ENCODE measurements around the gene KHDC1.
"Not testable (repeated sequence)": the region's sequence is repeated elsewhere in the genome, so short reads cannot be mapped to it uniquely, and the experiment has no call there.

KHDC1 gene

DNA sequence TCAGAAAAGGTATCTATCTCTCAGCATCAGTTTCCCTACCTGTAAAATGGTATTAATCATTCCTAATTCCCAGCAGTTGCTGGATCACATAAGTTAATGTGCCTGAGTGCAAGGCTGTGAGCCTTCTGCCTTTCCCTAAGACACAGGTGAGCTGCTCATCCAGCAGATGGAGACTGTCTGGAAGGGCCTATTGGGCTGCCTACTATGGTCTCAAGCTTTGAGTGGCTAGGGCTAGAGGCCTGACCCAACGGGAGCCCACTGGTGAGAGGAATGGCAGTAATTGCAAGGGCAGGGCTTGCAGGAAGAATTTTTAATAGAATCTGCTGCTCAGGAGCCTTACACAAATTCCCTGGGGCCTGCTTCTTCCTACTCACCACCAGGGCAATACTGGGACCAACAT lies 4.3 kb downstream of the KHDC1 start:
- TF ChIP-seq, protein P1, sequence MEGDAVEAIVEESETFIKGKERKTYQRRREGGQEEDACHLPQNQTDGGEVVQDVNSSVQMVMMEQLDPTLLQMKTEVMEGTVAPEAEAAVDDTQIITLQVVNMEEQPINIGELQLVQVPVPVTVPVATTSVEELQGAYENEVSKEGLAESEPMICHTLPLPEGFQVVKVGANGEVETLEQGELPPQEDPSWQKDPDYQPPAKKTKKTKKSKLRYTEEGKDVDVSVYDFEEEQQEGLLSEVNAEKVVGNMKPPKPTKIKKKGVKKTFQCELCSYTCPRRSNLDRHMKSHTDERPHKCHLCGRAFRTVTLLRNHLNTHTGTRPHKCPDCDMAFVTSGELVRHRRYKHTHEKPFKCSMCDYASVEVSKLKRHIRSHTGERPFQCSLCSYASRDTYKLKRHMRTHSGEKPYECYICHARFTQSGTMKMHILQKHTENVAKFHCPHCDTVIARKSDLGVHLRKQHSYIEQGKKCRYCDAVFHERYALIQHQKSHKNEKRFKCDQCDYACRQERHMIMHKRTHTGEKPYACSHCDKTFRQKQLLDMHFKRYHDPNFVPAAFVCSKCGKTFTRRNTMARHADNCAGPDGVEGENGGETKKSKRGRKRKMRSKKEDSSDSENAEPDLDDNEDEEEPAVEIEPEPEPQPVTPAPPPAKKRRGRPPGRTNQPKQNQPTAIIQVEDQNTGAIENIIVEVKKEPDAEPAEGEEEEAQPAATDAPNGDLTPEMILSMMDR (IDR thresholded peaks at IDR 0.05; ENCODE audit: low read depth, low read length, missing control alignments), result no peak
- Histone ChIP-seq H3K27me3 (replicated peaks) (no peaks in the 10 kb centered on the region), H3K36me3 (replicated peaks) (no peaks in the 10 kb centered on the region), H3K27ac (no peak overlapping the region), H3K4me3 (ENCODE audit: low read depth, low read length) (no peak overlapping the region)
- in situ Hi-C loops (cut with HindIII; ENCODE audit: low pct_ligation_motif_present, low sequenced_read_pairs), result no loop called here
- DNase-seq, result no peak

- H3K4me3 ChIP-seq (ENCODE audit: low read depth, low read length); H3K27ac ChIP-seq; H3K27me3 ChIP-seq (replicated peaks); H3K36me3 ChIP-seq (replicated peaks); in situ Hi-C loops (cut with HindIII; ENCODE audit: low pct_ligation_motif_present, low sequenced_read_pairs); DNase-seq: not testable (repeated sequence)
These were observed 8.7 kb downstream of the KHDC1 start for GRCh38 chr6:73254323-73254722.

- in situ Hi-C loops (cut with HindIII; ENCODE audit: low pct_ligation_motif_present, low sequenced_read_pairs), result no loop called here
- TF ChIP-seq, protein P1 (IDR thresholded peaks at IDR 0.05; ENCODE audit: low read depth, low read length, missing control alignments), result no peak
- DNase-seq, result no peak
These were observed 10.3 kb downstream of the KHDC1 start for GRCh38 chr6:73252703-73253102.

DNA sequence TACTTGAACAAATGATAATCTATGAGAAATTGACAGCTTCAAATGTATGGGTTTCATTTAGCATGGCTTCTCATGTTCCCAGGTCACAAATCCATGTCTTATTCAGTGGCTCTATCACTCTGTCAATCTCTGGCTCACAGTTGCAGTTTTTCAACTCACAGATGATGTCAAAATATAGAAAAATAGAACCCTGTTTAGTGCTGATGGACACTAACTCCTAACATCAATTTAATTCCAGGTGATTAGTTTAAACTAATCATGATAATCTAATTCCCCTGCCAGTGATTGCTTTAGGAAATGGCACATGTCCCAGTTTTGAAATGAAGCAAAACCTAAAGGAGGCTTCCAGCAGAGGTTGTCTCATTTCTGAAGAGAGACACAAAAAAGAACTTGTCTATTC lies 13.0 kb downstream of the KHDC1 start:
- no peak for DNase-seq
- TF ChIP-seq, protein P1 (IDR thresholded peaks at IDR 0.05; ENCODE audit: low read depth, low read length, missing control alignments), result no peak
- Histone ChIP-seq H3K27me3 (replicated peaks) (no peaks in the 10 kb centered on the region), H3K27ac (no peak overlapping the region), H3K36me3 (replicated peaks) (no peaks in the 10 kb centered on the region), H3K4me3 (ENCODE audit: low read depth, low read length) (no peak overlapping the region)
- in situ Hi-C loops (cut with HindIII; ENCODE audit: low pct_ligation_motif_present, low sequenced_read_pairs), result no loop called here

More at GRCh38 chr6:73252703-73253102, 10.3 kb downstream of the KHDC1 start:
- Histone ChIP-seq H3K36me3 (replicated peaks) (no peaks in the 10 kb centered on the region), H3K4me3 (ENCODE audit: low read depth, low read length) (no peak overlapping the region), H3K27ac (no peak overlapping the region), H3K27me3 (replicated peaks) (no peaks in the 10 kb centered on the region)

DNA sequence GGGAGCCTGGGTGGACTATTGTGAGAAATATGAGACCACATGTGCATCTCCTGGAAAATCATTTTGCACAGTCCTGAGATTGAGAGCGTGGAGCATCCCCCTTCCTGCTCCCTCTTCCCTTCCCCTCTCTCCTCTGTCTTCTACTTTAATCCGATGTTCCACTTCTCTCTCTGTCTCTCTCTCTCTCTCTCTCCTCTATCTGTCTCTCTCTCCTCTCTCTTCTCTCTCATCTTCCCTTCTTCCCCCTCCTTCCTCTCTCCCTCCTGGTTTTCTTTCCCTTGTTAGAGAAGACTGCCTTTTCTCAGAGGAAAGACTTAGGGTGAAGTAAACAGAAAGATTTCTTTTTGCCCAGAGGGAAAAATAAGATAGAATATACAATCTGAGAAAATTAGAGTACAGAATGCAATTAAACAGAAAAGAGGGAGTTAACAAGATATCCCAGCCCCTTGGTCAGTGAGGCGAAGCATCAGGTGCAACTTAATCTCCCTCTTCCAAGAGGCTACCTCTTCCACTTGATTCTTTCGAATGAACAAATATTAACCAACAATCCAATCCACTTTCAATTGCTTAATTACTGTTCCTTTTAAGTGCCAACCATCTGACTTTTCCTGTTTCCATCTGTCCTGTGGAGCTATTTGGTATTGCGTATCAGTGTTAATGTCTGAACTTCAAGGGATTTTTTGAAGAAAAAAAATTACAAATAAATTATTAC lies 14.6 kb downstream of the KHDC1 start:
- TF ChIP-seq, protein P1 (IDR thresholded peaks at IDR 0.05; ENCODE audit: low read depth, low read length, missing control alignments), result no peak
- Histone ChIP-seq H3K27me3 (replicated peaks) (no peaks in the 10 kb centered on the region), H3K36me3 (replicated peaks) (no peaks in the 10 kb centered on the region), H3K27ac (no peak overlapping the region), H3K4me3 (ENCODE audit: low read depth, low read length) (no peak overlapping the region)
- DNase-seq, result no peak
- in situ Hi-C loops (cut with HindIII; ENCODE audit: low pct_ligation_motif_present, low sequenced_read_pairs), result no loop called here

DNA sequence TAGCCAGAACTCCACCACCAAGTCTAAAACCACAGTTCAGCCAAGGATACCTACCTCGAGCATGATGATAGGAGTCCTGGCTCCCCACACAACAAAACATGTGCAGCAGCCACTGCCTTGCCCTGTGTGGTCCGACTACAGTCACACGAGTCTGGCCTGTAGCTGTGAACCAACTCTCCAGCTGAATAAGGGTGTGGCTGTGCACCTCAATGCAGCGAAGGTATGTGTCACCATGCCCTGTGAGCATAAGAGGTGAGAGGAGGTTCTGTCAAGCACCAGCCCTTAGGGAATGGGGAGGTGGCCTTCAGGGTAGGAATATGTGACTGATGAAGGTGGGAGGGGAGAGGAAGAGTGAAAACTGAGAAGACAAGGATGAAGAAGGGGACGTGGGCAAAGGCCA lies 21.0 kb downstream of the KHDC1 start:
- TF ChIP-seq, protein P1 (IDR thresholded peaks at IDR 0.05; ENCODE audit: low read depth, low read length, missing control alignments), result no peak
- no peak overlapping the region for H3K4me3 ChIP-seq (ENCODE audit: low read depth, low read length)

More for the DNA sequence above, 21.0 kb downstream of the KHDC1 start:
- H3K27ac ChIP-seq, result no peak overlapping the region
- H3K36me3 ChIP-seq (replicated peaks), result no peaks in the 10 kb centered on the region
- no peaks in the 10 kb centered on the region for H3K27me3 ChIP-seq (replicated peaks)
- no peak for DNase-seq
- in situ Hi-C loops (cut with HindIII; ENCODE audit: low pct_ligation_motif_present, low sequenced_read_pairs), result no loop called here

Data from brain microvascular endothelial cell (primary cell).